Heart right ventricle (tissue), 16 donors: Measurements from ENCODE around the gene GNMT. TPM values are rescaled to one million over a fixed set of nuclear protein-coding genes. Genes with fewer than 3 reads are reported as not detected.

Experiments used
- ATAC-seq, 8 donors: fragments of 200-7000 bp; cut with Tn5 transposase; one replicate each; pipeline ENCODE4 v1.9.1; 2020; ENCODE audit warnings: mild to moderate bottlenecking in 8 of 8, moderate library complexity in 8 of 8, moderate number of reproducible peaks in 1 of 8
- DNase-seq, 2 donors: peaks; one replicate each; pipeline ENCODE4 v3.0.0-alpha.2; 2020
- H3K27ac ChIP-seq, 10 donors: fragments of 200-600 bp; sonication (generic) in 2 of 10; one replicate each; pipeline versions ENCODE4 v1.5.0 to v1.8.0; 2020 to 2022; ENCODE audit warnings: mild to moderate bottlenecking in 3 of 10
- H3K27me3 ChIP-seq, 7 donors: fragments of 200-600 bp; one replicate each; pipeline ENCODE4 v1.8.0; 2021 to 2022; ENCODE audit warnings: mild to moderate bottlenecking in 2 of 7
- H3K36me3 ChIP-seq, 9 donors: fragments of 200-600 bp; sonication (generic) in 1 of 9; one replicate each; pipeline versions ENCODE4 v1.5.0 to v1.8.0; 2020 to 2022; ENCODE audit warnings: mild to moderate bottlenecking in 2 of 9
- H3K4me1 ChIP-seq, 9 donors: fragments of 200-600 bp; sonication (generic) in 1 of 9; one replicate each; pipeline versions ENCODE4 v1.5.0 to v1.8.0; 2020 to 2022; ENCODE audit warnings: mild to moderate bottlenecking in 4 of 9
- H3K4me3 ChIP-seq, 10 donors: fragments of 200-600 bp; sonication (generic) in 2 of 10; one replicate each; pipeline versions ENCODE4 v1.5.0 to v1.8.0; 2020 to 2022; ENCODE audit warnings: mild to moderate bottlenecking in 7 of 10, moderate library complexity in 2 of 10
- H3K9me3 ChIP-seq, 11 donors: fragments of 200-600 bp in 10 of 11; sonication (generic) in 2 of 11; one replicate each; pipeline versions ENCODE4 v1.5.0 to v1.8.0; 2013 to 2022; ENCODE audit warnings: mild to moderate bottlenecking in 2 of 11, control low read depth in 1 of 11, moderate library complexity in 1 of 11
- WGBS, 2 donors: extraction: QIAGEN DNeasy Blood & Tissue Kit; methylation state at CpG; one replicate each; pipeline ENCODE4 v1.1.7; 2013; ENCODE audit warnings: inconsistent platforms in 1 of 2; 5-methylcytosine and 5-hydroxymethylcytosine counted together
- intact Hi-C, 10 donors: fragments of 100-400 bp; cut with DNase I; formaldehyde crosslinking; loops; one replicate each; pipeline versions ENCODE4 v1.11.1 to v1.14.2; 2022
- polyA plus RNA-seq, 2 donors: library from polyadenylated mRNA; stranded (reverse); fragments of 200-250 nt; gene quantifications; one replicate each; pipeline ENCODE4 v1.2.3, GENCODE V29; 2013
- total RNA-seq, 10 donors: library from RNA; stranded (reverse); fragmentation: NEBNext Ultra II Directional in 3 of 10; extraction: Animal tissue kit (Norgen Biotek cat#: 25700) in 3 of 10; gene quantifications; one replicate each; pipeline versions ENCODE4 v1.2.1 to v1.2.4, GENCODE V29; 2021 to 2023
- TF ChIP-seq, protein P1 (sequence below), 9 donors: fragments of 200-600 bp; sonication (generic) in 2 of 9; IDR thresholded peaks; one replicate each; pipeline versions ENCODE4 v1.5.0 to v1.8.0; 2021 to 2022; ENCODE audit warnings: antibody characterized with exemption in 9 of 9, mild to moderate bottlenecking in 5 of 9, moderate library complexity in 1 of 9
- donor health status: Arrhythmogenic right ventricular cardiomyopathy.
- donor health status: ischemic (EF 13 %, LVEDD 7.1; RV severe dilation, severe dysfunction).
- donor health status: healthy with polysubstance abuse.
- donor health status: DM: no; HTN: yes; CAD: no.
- donor health status: DM: no; HTN: no; CAD: no.
- donor health status: ischemic (EF 25% LVEDD 6.9; RV normal size, moderate dysfunction).
- donor health status: ischemic (EF 25% LVEDD 5.7; RV mildly dilated, moderate dysfunction).
- donor health status: healthy.
- donor health status: DM: yes; HTN: yes; CAD: no.
- donor health status: Ischemic cardiomyopathy.
- donor health status: ischemic (EF 35%, LVEDD 5.7; RV mildly dilated, moderate dysfunction).
- donor health status: nonischemic (EF 11% LVEDD 7.7; RV severe dilation, severe dysfunction).
- donor health status: DM: yes; HTN: yes; CAD: no.
- donor health status: PGD.
- donor health status: ischemic (EF 29% LVEDD 5.4; RV normal size, mild dysfunction).
- donor health status: nonischemic (EF 23%, LVEDD 6.1; RV moderate dilation, normal function).

The GNMT gene
- total and polyA plus RNA-seq, 12 donors: 0.26 to 10.9 (median 0.86) TPM

- WGBS, 2 donors: 93 to 96% methylated on average over 11 of the region's 11 CpGs
- TF ChIP-seq, protein P1, sequence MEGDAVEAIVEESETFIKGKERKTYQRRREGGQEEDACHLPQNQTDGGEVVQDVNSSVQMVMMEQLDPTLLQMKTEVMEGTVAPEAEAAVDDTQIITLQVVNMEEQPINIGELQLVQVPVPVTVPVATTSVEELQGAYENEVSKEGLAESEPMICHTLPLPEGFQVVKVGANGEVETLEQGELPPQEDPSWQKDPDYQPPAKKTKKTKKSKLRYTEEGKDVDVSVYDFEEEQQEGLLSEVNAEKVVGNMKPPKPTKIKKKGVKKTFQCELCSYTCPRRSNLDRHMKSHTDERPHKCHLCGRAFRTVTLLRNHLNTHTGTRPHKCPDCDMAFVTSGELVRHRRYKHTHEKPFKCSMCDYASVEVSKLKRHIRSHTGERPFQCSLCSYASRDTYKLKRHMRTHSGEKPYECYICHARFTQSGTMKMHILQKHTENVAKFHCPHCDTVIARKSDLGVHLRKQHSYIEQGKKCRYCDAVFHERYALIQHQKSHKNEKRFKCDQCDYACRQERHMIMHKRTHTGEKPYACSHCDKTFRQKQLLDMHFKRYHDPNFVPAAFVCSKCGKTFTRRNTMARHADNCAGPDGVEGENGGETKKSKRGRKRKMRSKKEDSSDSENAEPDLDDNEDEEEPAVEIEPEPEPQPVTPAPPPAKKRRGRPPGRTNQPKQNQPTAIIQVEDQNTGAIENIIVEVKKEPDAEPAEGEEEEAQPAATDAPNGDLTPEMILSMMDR (IDR thresholded peaks at IDR 0.05): no peak
- intact Hi-C loops: no loop called here
- no peak overlapping the region for H3K27ac ChIP-seq
- no peaks in the 10 kb centered on the region for H3K9me3 ChIP-seq
- H3K4me1 ChIP-seq: peaks cover 0 to 12% (median 4%) of the 10 kb centered on the region in 9 donors
- H3K36me3 ChIP-seq: peaks cover 0 to 85% (median 31%) of the 10 kb centered on the region in 9 donors
- DNase-seq (no peak), ATAC-seq (no peak)
- no peaks in the 10 kb centered on the region for H3K27me3 ChIP-seq
- H3K4me3 ChIP-seq: no peak overlapping the region
Observed at GRCh38 chr6:42967228-42967627, 6.7 kb downstream of the GNMT start.

DNA sequence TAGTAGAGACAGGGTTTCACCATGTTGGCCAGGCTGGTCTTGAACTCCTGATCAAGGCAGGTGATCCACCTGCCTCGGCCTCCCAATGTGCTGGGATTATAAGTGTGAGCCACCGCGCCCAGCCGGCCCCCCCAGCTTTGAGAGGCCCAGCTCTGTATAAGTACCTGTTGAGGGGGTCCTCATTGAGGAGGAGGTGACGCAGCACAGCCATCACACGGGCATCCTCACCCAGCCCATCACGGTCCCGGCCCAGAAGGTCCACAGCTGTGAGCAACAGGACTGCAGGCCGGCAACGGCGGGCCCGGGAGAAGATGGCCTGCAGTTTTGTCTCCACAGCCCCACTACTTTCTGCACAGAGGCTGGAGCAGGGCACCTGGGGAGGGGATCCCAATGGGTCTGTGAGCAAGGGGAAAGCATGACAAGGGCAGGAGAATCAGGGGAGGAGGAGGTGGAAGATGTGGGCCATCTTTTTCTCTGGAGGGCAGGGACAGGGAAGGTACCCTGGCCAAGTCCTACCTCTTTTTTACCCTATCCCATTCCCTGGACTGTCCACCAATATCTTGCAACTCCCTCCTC lies 7.7 kb downstream of the GNMT start:
- TF ChIP-seq, protein P1 (IDR thresholded peaks at IDR 0.05): no peak
- Histone ChIP-seq H3K36me3 (peaks cover 0 to 80% (median 31%) of the 10 kb centered on the region in 9 donors), H3K4me1 (peaks cover 0 to 12% (median 4%) of the 10 kb centered on the region in 9 donors), H3K9me3 (no peaks in the 10 kb centered on the region), H3K4me3 (no peak overlapping the region), H3K27ac (no peak overlapping the region), H3K27me3 (no peaks in the 10 kb centered on the region)
- no peak for DNase-seq
- intact Hi-C loops: no loop called here
- 93 to 95% methylated on average over 11 to 12 of the region's 12 CpGs for WGBS, 2 donors
- ATAC-seq: no peak

GRCh38 chr6:42968783-42969182 lies 8.2 kb downstream of the GNMT start:
- DNase-seq: no peak
- TF ChIP-seq, protein P1 (IDR thresholded peaks at IDR 0.05): no peak
- WGBS, 2 donors: 82 to 90% methylated on average over 4 of the region's 4 CpGs
- Histone ChIP-seq H3K27me3 (no peaks in the 10 kb centered on the region), H3K27ac (no peak overlapping the region), H3K4me1 (peaks cover 0 to 12% (median 4%) of the 10 kb centered on the region in 9 donors), H3K9me3 (no peaks in the 10 kb centered on the region), H3K4me3 (no peak overlapping the region), H3K36me3 (peaks cover 0 to 80% (median 31%) of the 10 kb centered on the region in 9 donors)
- intact Hi-C loops: no loop called here
- ATAC-seq: no peak

GRCh38 chr6:42969431-42969830 lies 8.9 kb downstream of the GNMT start:
- no peak overlapping the region for H3K27ac ChIP-seq
- H3K27me3 ChIP-seq: no peaks in the 10 kb centered on the region
- WGBS, 2 donors: 90 to 91% methylated on average over 2 of the region's 2 CpGs
- H3K4me3 ChIP-seq: no peak overlapping the region
- H3K9me3 ChIP-seq: no peaks in the 10 kb centered on the region
- DNase-seq (no peak), ATAC-seq (no peak)
- peaks cover 0 to 12% (median 4%) of the 10 kb centered on the region in 9 donors for H3K4me1 ChIP-seq
- TF ChIP-seq, protein P1 (IDR thresholded peaks at IDR 0.05): no peak
- peaks cover 0 to 77% (median 25%) of the 10 kb centered on the region in 9 donors for H3K36me3 ChIP-seq
- intact Hi-C loops: no loop called here
